GM12874 (cell line): ENCODE measurements around the gene MTHFS.
A peak's percentile ranks its signal among the peaks of the same experiment; 100 is the strongest.

Source experiments
- TF ChIP-seq, protein P1 (sequence below): IDR thresholded peaks from 2 replicates; pipeline ENCODE4 v1.5.1; 2011; ENCODE audit warnings: low read depth, mild to moderate bottlenecking, control low read depth, low read length, moderate library complexity; ENCODE audit not compliant: insufficient read depth

MTHFS gene

DNA sequence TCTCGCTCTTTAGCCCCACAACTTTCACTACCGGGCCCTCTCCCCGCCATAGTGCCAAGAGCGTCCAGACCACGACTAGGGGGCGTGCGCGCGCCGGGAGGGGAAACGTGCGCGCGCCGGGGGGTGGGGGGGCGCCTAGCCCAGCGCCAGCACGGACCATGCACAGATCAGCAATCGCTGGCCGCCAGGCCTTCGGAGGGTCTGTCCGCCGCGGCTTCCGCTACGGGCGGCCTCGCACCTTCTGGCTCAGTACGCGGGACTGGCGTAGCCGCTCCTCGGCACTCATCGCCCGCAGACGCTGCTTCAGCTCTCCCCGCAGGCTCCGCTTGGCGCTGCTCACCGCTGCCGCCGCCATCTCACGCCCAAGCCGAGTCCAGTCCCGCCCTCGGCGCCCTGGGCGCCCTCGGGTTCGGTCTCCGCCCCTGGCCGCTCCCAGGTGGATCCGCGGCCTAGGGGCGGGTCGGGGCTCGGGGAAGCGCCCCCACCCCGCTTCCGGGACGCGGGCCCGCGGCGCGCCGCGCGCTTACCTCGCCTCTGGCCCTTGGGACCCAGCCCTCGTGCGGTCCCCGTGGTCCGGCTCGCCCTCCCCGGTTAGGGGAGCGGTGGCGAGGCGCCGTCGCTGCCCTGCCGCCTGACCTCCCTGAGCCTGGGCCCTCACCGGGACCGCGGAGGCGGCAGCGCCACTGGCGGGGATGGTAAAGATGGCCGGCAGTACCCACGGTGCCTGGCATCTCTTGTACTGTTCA, at the start of gene MTHFS:
Gene MTHFS (minus strand): TSS at position 381 of the 746 bp plus-strand sequence. CDS start 26 bp downstream, at position 355.
- TF ChIP-seq, protein P1, sequence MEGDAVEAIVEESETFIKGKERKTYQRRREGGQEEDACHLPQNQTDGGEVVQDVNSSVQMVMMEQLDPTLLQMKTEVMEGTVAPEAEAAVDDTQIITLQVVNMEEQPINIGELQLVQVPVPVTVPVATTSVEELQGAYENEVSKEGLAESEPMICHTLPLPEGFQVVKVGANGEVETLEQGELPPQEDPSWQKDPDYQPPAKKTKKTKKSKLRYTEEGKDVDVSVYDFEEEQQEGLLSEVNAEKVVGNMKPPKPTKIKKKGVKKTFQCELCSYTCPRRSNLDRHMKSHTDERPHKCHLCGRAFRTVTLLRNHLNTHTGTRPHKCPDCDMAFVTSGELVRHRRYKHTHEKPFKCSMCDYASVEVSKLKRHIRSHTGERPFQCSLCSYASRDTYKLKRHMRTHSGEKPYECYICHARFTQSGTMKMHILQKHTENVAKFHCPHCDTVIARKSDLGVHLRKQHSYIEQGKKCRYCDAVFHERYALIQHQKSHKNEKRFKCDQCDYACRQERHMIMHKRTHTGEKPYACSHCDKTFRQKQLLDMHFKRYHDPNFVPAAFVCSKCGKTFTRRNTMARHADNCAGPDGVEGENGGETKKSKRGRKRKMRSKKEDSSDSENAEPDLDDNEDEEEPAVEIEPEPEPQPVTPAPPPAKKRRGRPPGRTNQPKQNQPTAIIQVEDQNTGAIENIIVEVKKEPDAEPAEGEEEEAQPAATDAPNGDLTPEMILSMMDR: peak; percentile 38

DNA sequence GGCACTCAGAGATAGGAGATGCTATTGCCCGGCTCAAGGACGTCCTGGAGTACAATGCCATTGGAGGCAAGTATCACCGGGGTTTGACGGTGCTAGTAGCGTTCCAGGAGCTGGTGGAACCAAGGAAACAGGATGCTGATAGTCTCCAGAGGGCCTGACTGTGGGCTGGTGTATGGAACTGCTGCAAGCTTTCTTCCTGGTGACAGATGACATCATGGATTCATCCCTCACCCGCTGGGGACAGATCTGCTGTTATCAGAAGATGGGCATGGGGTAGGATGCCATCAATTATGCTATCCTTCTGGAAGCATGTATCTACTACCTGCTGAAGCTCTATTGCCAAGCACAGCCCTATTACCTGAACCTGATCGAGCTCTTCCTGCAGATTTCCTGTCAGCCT, 47.8 kb upstream of the MTHFS start:
- TF ChIP-seq, protein P1: no peak

GRCh38 chr15:79943820-79944219, 47.0 kb upstream of the MTHFS start:
- TF ChIP-seq, protein P1: no peak

GRCh38 chr15:79942741-79943481, 46.1 kb upstream of the MTHFS start:
- TF ChIP-seq, protein P1: no peak

- TF ChIP-seq, protein P1: no peak
These were observed 42.6 kb upstream of the MTHFS start for GRCh38 chr15:79939399-79939798.

DNA sequence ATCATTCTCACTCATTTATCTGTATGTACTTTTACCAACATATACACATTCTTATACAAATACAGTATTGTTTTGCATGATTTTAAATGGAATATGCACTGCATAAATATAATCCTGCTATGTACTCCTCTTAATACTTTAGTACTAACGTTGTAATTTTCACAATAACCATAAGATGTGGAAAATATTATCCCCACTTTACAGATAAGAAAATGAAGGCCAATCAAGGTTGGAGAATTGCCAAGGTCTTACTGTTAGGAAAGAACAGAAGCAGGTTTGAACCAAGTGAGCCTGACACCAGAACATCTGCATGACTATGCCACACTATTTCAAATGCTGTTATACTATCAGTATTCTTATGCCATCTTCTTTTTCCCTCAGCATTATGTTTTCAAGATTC, 41.3 kb upstream of the MTHFS start:
- TF ChIP-seq, protein P1: no peak

- TF ChIP-seq, protein P1: no peak
These were observed 36.4 kb upstream of the MTHFS start for GRCh38 chr15:79933231-79933630.
